ELR (cell line): ENCODE measurements around the gene NEK8.

Experiments
- DNase-seq: peaks from one replicate; pipeline ENCODE4 v3.0.0-alpha.2; 2015; ENCODE audit warnings: low read depth

Gene NEK8

DNA sequence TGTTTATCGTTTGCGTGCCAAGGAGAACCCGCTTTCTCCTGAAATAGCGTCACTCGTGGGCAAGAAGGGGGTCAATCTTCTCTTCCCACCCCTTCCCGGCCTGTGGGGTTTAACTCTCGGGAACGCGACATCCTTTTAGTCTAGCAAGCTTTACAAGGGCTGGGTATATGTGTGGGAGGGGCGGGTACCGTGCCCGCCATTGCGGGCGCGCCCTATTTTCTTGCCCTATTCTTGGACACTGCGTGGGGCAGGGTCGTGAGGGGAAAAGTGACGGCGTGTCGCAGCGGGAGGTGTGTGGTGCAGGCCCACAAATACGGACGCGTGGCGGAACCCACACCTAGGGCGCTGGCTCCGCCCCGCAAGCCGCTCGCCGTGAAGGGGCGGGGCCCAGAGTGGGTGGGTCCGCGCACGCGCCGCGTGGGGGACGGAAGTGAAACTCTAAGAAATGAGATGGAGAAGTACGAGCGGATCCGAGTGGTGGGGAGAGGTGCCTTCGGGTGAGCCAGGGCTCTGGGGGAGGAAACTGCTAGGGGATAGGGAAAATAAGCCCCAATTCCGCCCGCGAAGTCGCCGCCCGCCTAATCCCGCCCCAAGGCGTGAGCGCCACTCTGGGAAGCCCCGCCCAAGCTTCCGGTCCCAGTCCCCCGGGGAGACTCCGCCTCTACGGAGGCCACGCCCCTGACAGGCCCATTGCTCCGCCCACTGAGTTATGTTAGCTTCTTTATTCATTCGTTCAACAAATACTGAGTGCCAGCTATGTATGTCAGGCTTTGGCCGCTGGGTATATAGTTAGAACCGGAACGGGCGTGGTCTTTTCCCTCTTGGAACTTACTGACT lies at the start of gene NEK8:
NEK8 (plus strand) TSS at position 425 of the 837 bp plus-strand sequence; CDS start at position 451, 26 bp downstream.
- peak; percentile 97 for DNase-seq

DNA sequence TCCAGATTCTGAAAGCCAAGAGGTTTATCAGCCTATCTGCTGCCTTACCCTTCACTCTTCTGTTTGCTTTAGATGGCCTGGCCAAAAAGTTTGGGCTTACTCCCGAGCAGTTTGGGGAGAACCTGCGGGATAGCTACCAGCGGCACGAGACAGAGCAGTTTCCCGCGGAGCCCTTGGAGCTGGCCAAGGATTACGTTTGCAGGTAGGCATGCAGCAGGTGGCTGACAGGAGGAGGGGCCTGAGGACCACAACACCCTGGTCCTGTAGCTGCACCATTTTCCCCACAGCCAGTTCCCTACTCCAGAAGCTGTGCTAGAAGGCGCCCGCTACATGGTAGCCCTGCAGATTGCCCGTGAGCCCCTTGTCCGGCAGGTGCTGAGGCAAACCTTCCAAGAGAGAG lies 45.9 kb upstream of the NEK8 start:
- no peak for DNase-seq

DNA sequence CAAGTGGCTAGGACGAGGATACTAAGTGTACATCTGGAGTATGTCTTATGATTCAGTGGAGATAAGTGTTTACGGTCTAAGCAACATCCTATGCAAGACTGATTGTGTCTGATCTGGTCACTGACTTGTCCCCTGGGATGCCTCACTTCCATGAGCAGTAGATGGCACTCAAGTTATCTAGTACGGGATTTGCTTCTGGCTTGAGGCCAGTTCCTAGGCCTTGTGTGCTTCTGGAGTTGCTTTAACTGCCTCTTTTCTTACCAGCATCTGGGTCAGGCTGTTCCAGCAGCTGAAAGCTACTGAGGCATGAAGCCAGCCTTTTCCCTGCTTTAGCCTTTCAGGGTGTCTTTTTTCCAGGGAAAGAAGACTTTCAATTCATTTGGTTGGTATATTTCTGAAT lies 43.6 kb upstream of the NEK8 start:
- peak; percentile 32 for DNase-seq

DNA sequence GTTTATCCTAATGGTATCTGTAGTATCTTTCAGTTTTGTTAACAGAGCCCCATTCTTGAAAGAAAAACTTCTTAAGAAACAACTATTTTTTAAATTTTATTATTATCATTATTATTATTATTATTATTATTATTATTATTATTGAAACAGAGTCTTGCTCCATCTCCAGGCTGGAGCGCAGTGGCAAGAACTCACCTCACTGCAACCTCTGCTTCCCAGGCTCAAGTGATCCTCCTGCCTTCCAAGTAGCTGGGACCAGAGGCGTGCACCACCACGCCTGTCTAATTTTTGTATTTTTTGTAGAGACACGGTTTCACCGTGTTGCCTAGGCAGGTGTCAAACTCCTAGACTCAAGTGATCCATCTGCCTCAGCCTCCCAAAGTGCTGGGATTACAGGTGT lies 43.2 kb upstream of the NEK8 start:
- DNase-seq: no peak

DNA sequence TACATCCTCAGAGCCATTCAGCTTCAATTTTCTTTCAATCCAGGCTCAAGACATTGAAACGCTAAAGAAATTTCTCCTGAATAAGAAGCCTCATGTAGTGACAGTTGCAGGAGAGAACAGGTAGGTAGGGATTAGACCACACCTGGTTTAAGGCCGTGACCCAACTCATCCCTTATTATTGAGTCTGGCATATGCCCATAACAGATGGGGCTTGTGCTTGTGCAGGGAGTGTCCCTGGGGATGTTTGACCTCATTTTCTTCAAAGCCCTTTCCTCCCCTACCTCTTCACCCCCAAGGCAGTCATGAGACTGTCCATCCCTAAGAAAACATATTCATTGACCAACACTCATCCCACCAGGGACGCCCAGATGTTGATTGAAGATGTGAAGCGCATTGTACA lies 42.3 kb upstream of the NEK8 start:
- DNase-seq: no peak

DNA sequence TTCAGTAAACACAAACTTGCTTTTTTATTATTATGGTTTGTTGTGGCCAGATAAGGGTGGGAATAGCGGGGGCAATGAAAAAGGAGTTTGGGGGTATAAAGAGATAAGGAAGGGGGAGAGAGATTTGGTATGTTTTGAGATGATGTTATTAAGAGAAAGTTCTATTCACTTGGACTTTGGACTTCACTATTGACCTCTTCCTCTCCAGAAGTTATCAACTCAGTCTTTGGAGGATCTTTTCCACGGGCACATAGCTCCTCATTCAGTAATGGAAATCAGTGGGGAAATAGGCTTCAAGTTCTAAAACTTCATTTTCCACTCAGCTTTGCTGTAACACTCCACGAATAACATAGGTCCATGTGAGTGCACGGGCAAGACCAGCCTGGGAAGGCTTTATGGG lies 40.1 kb upstream of the NEK8 start:
- no peak for DNase-seq

DNA sequence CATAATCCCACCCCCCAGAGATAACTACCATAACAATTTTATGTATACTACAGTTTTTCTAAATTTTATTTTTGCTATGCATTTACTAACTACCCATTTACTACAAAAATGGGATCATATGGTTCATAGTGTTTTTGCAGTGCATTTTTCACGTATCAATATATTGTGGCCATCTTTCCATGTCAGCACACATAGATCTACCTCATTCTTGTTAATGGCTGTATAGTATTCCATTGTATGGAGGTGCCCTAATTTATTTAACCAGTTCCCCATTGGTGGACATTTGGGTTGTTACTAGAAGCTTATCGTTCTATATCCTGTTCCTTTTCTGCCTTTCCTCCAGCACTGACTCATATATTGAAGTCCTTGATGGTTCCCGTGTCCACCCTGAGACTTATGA lies 39.6 kb upstream of the NEK8 start:
- DNase-seq: no peak

DNA sequence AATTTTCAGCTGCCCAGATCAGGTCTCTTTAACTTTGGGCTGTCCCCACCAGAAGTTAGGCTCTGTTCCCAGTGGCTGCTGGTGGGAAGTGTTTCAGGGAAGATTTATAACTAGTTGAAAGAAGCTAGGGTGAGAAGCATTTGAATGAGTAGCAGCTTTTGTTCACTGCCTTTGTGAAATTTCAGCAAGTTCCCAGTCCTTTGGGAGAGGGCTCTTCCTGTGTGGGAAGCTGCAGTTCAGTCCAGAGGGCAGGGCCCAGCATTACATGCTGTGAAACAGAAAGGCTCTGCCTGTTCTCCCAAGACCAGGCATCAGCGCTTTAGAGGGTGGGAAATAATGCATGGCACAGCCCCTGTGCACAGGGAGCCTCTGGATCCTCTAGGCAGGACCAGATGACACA lies 34.7 kb upstream of the NEK8 start:
- no peak for DNase-seq

DNA sequence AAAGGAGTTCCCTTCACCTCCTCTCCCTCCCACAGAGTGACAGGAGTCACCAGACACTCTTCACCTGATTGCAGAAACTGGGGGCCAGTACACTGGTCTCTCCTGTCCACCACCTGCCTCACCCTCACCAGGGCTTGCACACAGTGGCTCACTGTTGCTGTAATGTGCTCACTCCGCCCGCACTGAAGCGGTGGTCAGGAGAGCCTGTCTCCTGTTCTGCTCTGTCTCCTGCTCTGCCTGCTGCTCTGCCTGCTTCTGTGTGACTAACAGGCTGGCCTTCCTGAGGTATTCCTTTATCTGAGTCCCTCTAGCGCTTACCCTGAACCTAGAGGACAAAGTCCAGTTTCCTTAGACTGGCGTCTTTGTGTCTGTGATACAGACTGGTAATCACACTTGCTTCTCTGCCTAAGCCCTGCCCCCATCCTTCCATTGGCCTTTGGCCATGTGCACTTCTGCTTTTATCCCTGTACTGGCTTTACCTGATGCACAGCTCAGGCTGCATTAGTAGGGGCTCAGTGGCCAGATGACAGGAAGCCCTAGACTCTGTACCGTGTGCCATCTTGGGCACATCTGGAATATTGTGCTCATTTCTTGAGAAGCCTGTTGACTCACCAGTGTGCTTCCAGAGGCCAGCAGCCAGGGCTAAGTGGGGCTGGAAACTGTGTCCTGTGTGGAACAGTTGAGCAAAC lies 30.2 kb upstream of the NEK8 start:
- DNase-seq: no peak

DNA sequence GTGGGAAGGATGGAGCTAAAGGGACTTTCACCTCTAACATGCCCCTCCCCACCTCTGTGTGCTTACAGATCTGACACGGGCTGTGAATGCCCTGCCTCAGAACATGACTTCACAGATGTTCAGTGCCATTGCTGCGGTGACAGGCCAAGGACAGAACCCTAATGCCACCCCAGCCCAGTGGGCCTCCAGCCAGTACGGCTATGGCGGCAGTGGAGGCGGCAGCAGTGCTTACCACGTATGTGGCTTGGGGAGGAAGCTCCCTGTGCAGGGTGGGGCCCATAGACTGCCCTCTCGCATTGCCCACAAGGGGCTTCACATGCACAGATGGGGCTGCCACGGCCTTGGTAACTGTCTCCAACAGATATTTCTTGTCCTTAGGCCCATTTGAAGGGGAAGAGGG lies 28.3 kb upstream of the NEK8 start:
- no peak for DNase-seq

DNA sequence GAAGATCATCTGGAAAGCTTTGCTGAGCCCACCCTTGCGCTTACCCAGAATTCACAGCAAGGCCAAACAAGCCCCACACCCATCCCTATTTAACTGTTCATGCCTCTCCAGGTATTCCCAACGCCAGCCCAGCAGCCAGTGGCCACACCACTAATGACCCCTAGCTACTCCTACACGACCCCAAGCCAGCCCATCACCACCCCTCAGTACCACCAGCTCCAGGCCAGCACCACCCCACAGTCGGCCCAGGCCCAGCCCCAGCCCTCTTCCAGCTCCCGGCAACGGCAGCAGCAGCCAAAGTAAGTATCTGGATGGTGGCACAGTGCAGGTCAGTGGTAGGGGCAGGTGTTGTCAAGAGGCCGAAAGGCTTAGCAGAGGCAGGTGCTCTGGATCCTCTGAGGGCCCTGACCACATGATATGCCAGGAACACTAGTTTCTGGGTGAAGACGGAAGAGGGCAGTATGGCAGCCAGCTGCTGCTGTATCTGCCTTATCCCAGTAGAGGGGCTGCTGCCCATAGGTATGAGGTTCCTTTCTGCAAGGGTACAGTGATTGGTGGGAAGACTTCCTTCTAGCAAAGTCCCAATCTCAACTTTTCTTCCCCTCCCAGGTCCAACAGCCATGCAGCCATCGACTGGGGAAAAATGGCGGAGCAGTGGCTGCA lies 27.6 kb upstream of the NEK8 start:
- DNase-seq: no peak

DNA sequence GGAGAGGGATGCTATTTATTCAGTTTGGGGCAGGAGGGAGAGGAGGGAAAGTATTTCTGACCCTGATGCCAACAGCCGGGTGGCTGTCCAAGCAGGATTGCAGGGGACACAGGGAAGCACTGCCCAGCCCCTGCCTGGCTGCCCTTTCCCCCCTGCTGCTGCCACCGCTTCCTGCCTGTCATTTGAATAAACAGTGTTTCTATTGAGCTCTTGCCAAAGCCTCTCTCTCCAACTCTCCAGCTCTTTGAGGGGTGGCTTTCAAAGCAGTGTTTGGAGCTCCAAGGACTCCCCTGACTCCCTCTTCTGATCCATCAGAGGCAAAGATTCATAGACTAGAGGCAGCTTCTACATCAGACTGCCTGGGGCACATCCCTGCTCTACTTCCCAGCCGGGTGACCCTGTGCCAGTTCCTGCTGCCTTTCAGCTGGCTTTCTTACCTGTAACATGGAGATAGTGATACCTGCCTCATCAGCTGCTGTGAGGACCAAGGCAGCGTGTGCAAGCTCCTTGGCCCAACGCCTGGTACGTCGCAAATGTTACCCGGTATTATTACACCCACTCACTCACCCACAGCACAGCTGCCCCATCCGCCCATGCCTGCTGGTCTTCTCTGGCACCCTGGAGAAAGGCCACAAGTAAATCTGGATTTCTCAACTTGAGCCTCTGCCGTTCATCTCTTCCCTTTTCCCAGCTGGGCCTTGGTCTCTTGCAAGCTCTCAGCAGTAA lies 26.4 kb upstream of the NEK8 start:
- DNase-seq: no peak

DNA sequence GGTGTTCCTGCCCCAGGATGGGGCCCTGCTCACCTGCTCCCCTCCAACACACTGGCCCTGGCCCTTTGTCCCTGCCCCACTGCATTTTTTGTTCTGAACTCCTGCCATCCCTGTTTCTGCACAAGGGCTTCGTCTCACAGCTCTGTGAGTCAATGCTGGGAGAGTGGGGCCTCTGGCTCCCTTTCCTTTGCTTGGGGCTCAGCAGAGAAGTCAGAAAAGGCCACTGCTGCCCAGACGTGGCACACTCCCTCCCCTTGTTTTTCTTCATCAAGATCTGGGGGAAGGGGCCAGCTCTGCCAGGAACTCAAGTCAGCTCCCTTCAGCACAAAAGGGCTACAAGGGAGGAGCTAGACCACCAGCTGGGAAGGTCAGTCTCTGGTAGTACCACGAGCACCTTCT lies 25.8 kb upstream of the NEK8 start:
- DNase-seq: no peak

DNA sequence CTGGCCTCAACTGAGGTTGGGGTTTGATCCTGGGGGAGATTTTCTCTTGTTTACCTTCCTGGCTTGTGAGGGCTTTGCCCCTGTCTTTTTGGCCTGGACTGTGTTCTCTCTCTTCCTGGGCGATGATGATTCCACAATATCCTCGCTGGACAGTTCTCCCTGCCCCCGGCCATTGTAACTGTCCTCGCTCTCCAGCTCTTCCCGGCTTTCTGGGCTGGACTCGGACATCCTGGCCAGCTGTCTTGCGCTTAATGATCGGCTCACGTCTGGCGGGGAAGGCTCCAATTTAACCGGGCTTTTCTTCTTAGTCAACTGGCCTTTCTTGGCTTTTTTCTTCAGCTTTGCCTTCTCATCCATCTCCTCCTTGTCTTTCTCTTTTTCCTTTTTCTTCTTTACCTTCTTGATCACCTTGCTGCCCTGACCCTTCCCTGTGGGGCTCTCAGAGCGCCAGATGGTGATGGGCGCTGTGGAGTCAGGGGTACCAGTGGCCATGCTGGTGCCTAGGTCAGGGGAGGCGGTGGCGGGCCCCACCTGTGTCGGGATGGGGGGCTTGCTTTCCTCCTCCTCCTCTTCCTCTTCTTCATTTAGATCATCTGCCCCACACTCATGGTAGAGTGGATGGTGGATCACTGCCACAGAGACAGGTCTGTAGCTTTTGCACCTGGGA lies 24.9 kb upstream of the NEK8 start:
- no peak for DNase-seq

DNA sequence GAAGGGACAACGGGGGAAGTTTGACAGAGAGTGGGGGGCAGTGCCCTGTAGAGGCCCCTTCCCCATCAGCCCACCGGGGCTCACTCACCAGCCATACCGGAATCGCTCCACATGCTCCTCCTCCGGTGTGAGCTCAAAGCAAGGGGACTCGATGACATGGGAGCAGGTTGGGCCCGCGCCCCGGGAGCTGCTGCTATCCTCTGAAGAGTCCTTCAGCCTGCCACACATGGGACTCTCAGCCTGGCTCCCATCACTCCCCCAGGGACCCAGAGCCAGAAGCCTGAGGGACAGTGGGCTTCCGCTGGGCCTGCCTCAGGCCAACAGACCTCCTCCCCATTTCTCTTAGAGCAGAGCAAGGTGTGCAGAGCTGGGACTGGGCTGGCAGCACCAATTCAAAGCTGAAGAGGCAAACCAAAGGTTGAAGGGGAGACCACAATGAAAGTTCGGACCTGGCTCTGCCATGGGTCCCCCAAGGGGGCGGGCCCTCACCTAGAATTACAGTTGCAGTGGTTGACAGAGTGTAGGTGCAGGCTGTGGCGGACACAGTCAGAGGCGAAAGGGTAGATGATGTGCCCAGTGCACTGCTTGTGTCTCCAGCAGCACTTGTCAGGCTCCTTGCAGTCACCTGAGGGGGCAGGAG lies 24.2 kb upstream of the NEK8 start:
- no peak for DNase-seq

DNA sequence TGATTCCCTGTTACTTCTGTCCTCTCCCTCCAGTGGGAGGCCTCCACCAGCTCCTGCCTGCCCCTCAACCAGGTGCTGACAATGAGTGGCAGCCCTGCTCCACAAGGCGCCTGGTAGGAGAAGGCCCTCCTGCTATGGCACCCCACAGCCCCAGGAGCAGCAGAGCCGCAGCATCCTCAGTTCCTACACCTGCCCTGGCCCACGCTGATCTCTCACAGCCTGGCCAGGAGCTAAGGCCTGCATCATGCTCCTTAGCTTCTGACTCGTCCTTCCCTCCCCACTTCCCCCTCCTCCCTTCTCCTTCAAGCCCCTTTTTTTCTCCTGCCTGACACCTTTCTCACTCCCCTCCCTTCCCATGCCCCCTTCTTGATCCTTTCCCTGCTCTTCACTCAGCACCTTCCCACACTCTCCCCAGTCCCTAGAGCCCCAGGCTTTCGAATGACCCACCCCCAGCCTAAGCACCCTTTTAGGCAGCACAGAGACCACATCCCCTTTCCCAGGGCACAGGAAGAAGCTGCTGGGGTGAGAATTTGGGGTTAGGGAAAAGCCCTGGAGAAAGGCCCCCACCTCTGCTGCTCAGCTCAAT lies 23.4 kb upstream of the NEK8 start:
- DNase-seq: no peak

DNA sequence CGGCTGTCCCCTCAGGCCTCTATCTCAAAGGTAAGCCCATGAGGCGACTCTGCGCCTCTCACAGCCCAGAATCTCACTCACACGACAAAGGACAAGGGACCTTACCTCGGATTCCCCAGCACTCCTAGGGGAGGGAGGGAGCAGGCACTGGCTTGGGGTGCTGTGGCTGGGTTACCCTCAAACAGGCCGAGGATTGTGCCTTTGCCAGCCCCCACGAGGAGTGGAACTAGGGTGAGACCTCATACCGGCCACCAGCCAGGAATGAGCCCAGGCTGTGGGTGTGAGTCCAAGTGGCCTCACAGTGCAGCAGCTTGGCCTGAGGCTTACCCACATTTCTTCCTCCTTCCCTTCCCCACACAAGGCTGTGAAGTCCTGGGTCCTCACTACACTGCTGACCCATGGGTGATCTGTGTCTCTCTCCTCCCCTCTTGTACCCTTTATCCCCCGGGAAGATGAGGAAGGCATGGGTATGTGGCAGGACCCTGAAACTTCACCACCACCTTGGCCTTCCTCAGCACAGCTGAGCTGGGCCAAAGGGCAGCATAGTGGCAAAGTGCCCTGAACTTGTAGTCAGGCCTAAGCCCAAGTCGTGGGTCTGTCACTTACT lies 22.8 kb upstream of the NEK8 start:
- DNase-seq: no peak

DNA sequence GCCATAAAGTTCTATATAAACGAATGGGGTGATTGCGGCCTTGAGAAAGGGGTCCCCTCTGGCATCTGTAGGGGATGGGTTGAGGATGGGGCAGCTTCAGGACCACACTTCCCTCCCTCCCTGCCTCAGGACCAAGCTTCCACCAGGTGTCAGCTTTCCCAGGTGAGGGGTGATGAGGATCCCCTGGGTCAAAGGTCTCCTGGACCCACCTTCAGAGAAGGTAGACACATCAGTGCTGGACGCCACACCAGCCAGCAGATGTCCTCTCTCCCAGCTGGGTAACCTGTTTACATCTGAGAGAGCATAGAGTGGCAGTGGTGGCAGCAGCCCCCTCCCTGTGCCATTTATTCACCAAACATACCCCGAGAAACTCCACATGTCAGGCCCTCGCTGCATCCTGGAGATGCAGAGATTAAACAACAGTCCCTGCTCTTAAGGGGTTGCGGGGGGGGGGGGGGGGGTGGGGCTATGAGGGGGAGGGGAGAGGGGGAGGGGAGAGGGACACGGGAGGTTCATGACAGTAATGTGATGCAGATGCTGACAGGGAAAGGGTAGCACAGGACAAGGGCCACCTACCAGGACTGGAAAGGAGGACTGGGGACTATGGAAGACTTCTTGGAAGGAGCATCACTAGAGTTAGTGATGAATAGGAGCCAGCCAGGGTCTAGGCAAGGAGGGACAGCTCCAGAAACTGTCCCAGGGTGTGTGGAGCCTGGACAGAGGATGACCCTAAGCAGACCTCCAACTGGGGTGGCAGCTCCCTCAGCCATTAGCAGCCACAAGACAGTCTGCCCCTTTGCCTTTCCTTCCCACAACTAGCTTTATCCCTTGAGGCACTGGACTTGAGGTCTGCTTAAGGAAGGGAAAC lies 21.9 kb upstream of the NEK8 start:
- no peak for DNase-seq

DNA sequence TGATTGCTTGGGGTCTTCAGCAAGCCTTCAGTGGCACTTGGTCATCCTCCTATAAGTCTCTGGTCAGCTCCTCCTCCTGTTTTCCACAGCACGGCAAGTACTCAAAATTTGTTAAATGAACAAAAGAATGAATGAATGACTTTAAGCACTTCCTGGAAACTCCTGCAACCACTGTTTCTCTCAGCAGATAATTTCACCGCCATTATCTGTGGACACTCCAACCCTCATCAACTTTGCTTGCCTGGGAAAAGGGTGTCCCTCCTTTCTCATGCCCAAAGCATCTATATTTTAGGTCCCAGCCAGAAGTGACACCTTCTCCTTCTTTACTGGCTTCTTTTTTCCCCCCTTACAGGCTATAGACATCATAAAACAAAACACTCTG lies 21.3 kb upstream of the NEK8 start:
- DNase-seq: no peak
